ENCODE data around the gene CLDN25.

GRCh38 chr11:113764527-113765219, 14.9 kb upstream of the CLDN25 start:
- no peak for TF ChIP-seq YY1 (IDR thresholded peaks at IDR 0.05; ENCODE audit: insufficient read depth, insufficient read length)
- TF ChIP-seq ZNF274 (IDR thresholded peaks at IDR 0.05; ENCODE audit: low read depth, low read length) = no peak
- TF ChIP-seq SUZ12 (IDR thresholded peaks at IDR 0.05; ENCODE audit: extremely low read depth, insufficient read depth, insufficient read length) = no peak
